ENCODE data around the gene TMEM263. TPM values are rescaled to one million over a fixed set of nuclear protein-coding genes. Genes with fewer than 3 reads are reported as not detected.

The TMEM263 gene
- total and polyA plus RNA-seq, 2 of the 13 experiments (the other 11 are each of a cell fraction or from before 2014, with no cell fraction given) = 25.9 to 58.6 TPM

- TF ChIP-seq PRDM15 (CRISPR knock-in tag; IDR thresholded peaks at IDR 0.05) (peak; percentile 62; the same call in 1 of the 2 replicates), ZNF615 (CRISPR knock-in tag; IDR thresholded peaks at IDR 0.05; ENCODE audit: borderline replicate concordance) (no peak), SNAPC5 (CRISPR knock-in tag; IDR thresholded peaks at IDR 0.05; ENCODE audit: borderline replicate concordance) (peak; percentile 61; the same call in 1 of the 2 replicates), ZNF547 (CRISPR knock-in tag; IDR thresholded peaks at IDR 0.05) (0 out of 2 replicates have a peak, but pooled peaks have one; percentile 50), ZBTB26 (CRISPR knock-in tag; IDR thresholded peaks at IDR 0.05; ENCODE audit: borderline replicate concordance) (peak; percentile 77; the same call in 1 of the 2 replicates), ZC3H4 (CRISPR knock-in tag; IDR thresholded peaks at IDR 0.05; ENCODE audit: borderline replicate concordance) (no peak), PRDM4 (CRISPR knock-in tag; IDR thresholded peaks at IDR 0.05; ENCODE audit: borderline replicate concordance) (no peak), IKZF4 (CRISPR knock-in tag; IDR thresholded peaks at IDR 0.05; ENCODE audit: borderline replicate concordance, low read depth, not compliant biosample characterization) (no peak), TBX2 (CRISPR knock-in tag; IDR thresholded peaks at IDR 0.05; ENCODE audit: borderline replicate concordance) (peak; percentile 68; the same call in 1 of the 2 replicates), FOXK2 (IDR thresholded peaks at IDR 0.05) (no peak), THAP7 (CRISPR knock-in tag; IDR thresholded peaks at IDR 0.05) (peak; percentile 85), XRCC5 (optimal IDR thresholded peaks at IDR 0.05; ENCODE audit: low read length) (no peak), CBX5 (CRISPR knock-in tag; IDR thresholded peaks at IDR 0.05; ENCODE audit: borderline replicate concordance) (no peak), FOXK1 (CRISPR knock-in tag; IDR thresholded peaks at IDR 0.05; ENCODE audit: borderline replicate concordance, low read depth) (peak; percentile 29; the same call in 1 of the 2 replicates), ZNF326 (CRISPR knock-in tag; IDR thresholded peaks at IDR 0.05; ENCODE audit: borderline replicate concordance) (no peak), CCDC6 (CRISPR knock-in tag; IDR thresholded peaks at IDR 0.05) (peak; percentile 79), PBX2 (CRISPR knock-in tag; IDR thresholded peaks at IDR 0.05) (no peak)
Observed at GRCh38 chr12:106955377-106956047, at the start of gene TMEM263 (continued).
